Epidermal melanocyte (primary cell): ENCODE results near the gene SI.
"Not testable (repeated sequence)": the region's sequence is repeated elsewhere in the genome, so short reads cannot be mapped to it uniquely, and the experiment has no call there.

Source experiments
- DNase-seq: peaks from one replicate; pipeline ENCODE4 v3.0.0; 2011; ENCODE audit warnings: low spot score; ENCODE audit not compliant: insufficient read length

Gene SI

DNA sequence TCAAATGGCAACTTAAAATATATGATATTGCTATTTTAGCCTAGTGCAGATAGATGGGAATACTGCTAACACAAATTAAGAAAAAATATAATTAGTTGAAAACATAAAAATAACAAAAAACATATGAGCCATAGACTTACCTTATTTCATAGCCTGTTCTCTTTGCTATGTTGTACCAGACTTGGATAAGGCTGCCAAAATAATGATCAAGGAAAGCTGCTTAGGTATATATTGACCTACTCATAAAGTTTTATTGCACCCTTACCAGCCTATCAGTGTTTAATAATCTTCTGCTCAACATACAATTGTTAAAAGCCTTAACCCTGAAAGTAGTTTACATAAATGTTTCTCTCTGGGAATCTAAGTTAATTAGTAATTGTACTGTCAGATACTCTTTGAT, at the start of gene SI:
TSS of gene SI (minus strand) at position 204 of the 400 bp plus-strand sequence. CDS start 2,484 bp downstream, outside the sequence.
- DNase-seq = no peak

DNA sequence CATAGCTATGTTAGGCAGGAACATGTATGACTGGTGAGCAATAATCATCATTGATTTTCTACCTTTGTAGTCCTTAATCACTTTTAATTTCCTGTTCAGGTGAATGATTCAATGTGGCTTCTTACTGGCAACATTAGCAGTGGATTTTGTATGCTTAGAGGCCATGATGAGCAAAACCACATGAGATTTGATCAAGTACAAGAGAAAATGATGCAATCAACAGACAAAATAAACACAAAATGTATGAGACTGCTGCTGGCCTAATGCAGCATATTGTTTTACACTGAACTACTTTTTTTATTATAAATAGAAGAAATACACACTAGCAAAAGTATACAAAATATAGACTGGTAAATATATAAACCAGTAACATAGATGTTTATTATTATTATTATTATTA, 47.5 kb upstream of the SI start:
- DNase-seq = no peak

- no peak for DNase-seq
Measured at GRCh38 chr3:165111401-165111800, 33.1 kb upstream of the SI start.

GRCh38 chr3:165103616-165104015, 25.3 kb upstream of the SI start:
- no peak for DNase-seq

DNA sequence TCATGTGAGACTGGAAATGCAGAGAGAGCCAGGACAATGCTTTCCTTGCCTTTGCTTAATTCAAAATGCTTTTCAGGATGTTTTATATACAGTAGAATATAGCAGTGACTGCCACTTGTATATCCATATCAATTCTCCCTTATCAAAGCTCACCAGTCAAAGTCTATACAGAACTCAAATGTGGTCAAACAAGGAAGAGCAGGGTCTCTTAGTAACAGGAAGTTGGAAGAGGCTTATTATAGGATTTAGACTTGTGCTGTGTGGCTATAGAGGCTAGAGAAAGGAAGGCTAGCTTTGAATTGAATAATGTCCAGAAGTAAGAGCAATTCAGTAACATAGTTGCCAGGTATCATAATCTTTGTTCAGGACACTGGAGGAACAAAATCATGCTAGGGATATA, 4.4 kb upstream of the SI start:
- DNase-seq = no peak

GRCh38 chr3:165081183-165081582, 2.9 kb upstream of the SI start:
- DNase-seq = no peak

GRCh38 chr3:165075695-165076094, 2.6 kb downstream of the SI start:
- DNase-seq = no peak

GRCh38 chr3:165070682-165071081, 7.6 kb downstream of the SI start:
- no peak for DNase-seq

DNA sequence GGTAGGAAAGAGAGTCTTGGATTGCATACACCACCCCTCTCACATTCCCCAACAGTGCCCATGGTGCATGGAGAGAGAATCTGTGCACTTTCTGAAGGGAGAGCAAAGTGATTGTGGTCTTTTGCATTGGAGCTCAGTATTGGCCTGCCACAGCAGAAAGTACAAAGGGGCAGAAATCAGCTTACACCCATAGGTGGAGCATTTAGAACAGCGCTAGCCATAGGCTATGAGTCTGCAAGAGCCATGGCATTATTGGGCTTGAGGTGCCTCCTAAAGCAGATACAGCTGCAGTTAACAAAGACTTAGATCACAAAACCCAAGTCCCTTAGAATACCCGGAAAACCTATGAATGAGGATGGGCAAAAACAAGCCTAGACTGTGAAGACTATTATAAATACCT, 21.8 kb downstream of the SI start:
- no peak for DNase-seq

DNA sequence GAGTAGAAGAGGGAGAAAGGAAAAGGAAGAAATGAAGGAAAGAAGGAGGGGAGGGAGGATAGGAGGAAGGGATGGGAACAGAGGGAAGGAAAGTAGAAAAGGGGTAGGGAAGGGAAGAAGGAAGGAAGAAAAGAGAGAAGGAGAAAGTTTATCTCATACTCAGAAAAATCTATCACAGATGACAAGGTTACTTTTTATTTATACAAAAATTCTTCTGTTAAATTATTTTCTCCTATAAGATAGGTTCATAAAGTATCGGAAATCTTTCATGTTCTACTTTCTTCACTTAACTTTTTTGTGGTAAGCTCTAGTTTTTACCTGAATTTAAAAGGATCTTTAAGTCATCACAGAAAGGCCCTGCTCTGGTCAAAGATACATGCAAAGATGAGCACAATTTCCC, 38.1 kb downstream of the SI start:
- no peak for DNase-seq

- no peak for DNase-seq
Measured at GRCh38 chr3:165011557-165011956, 66.7 kb downstream of the SI start.

GRCh38 chr3:164984947-164985346, 93.3 kb downstream of the SI start:
- no peak for DNase-seq

DNA sequence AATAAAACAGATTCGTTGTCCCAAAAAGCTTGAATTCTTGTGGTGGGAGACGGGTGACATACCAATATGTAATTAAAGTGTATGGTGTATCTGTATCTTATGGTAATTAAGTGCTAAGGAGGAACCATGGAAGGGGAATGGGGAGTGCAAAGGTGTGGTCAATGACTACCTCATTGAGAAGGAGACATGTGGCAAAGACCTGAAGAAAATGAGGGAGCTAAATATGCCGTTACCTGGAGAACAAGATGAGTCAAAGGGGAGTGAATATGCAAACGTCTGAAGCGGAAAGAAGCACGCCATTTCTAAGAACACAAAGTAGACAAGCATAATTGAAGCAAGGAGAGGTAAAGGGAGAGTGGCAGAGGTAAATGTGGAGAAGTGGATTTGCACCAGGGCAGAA, 115.7 kb downstream of the SI start:
- DNase-seq = no peak

DNA sequence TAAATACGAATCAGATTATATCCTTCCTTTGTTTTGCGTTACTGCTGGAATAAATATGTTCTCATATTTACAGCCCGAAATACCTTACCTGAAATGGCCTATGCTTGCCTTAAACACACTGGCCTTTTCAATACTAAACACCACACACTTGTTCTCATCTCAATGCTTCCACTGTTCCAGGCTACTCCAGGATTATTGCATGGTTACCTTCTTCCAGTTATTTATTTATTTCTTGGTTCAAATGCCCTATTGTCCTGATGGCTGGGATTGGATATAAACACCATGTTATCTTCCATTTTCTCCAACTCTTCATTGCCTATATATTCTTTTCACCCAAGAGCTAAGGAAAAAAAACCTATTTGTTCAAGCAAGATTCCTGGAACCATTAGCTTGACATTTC, 125.3 kb downstream of the SI start:
- no peak for DNase-seq

DNA sequence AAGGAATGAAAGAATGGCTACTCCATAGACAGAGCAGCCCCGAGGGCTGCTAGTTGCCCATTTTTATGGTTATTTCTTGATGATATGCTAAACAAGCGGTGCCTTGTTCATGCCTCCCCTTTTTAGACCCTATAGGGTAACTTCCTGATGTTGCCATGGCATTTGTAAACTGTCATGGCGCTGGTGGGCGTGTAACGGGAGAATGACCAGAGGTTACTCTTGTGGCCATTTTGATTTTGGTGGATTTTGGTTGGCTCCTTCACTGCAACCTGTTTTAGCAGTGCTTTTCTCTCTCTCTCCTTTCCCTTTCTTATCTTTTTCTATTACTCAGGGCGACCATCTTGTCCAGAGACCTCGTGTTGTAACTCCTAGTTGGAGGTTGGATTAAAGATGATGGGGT, 126.9 kb downstream of the SI start:
- DNase-seq = not testable (repeated sequence)

DNA sequence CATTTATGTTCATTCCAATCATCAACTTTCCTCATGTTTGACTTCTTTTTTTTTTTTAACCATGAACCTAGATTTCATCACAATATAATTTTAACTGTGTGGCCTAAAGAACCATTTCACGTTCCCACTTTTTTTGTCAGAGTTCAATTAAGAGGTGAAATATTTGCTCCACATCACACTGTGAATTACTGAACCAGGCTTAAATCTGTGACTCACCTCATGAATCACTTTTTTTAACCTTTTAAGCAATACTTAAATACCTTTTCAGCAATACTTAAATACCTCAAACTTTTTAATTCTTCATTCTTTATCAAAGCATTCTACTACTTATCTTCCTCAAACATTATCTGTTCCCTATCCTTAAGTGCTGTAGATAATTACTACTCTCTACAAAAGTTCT, 137.6 kb downstream of the SI start:
- DNase-seq = no peak

DNA sequence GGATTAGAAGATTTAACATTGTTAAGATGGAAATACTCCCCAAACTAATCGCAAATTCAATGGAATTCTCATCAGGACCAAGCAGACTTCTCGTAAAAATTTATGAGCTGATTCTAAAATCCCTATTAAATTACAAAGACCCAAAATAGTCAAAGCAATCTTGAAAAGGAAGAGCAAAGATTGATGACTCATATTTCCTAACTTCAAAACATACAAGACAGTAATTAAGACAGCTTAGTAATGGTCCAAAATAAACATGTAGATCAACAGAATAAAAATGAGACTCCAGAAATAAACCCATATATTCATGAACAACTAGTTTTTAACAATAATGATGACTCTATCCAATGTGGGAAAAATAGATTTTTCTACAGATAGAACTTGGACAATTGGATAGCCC, 148.7 kb downstream of the SI start:
- DNase-seq = no peak
